SU-DHL-6 (cell line): Measurements from ENCODE around the gene APBB2.

Experiments used
- H2AFZ ChIP-seq: fragments of 200-600 bp; sonication (generic); 2 replicates; pipeline ENCODE4 v1.6.1; 2014; ENCODE audit warnings: low read depth, mild to moderate bottlenecking, moderate library complexity, mixed read lengths, antibody characterized with exemption, low read length; ENCODE audit not compliant: severe bottlenecking
- H3F3A ChIP-seq: fragments of 200-600 bp; shearing (Covaris generic); 2 replicates; pipeline ENCODE4 v1.6.0; 2016; ENCODE audit warnings: antibody characterized with exemption, mild to moderate bottlenecking; ENCODE audit not compliant: insufficient read depth
- H3K27ac ChIP-seq: fragments of 200-600 bp; sonication (generic); 2 replicates; pipeline ENCODE4 v1.5.1; 2016; ENCODE audit warnings: low read depth, mild to moderate bottlenecking, low read length, moderate library complexity, mixed read lengths
- H3K27me3 ChIP-seq: fragments of 200-600 bp; sonication (generic), shearing (Covaris generic); 2 replicates; pipeline ENCODE4 v1.6.0; 2014; ENCODE audit warnings: mild to moderate bottlenecking, low read length
- H3K36me3 ChIP-seq: fragments of 200-600 bp; sonication (generic); 2 replicates; pipeline ENCODE4 v1.6.1; 2014; ENCODE audit warnings: mild to moderate bottlenecking, low read length, mixed read lengths
- H3K4me2 ChIP-seq: fragments of 300-600, 200-600 bp; shearing (Covaris generic), sonication (generic); 2 replicates; pipeline ENCODE4 v1.6.0; 2014; ENCODE audit warnings: low read length, low read depth, mild to moderate bottlenecking; ENCODE audit not compliant: poor library complexity, severe bottlenecking
- H3K4me3 ChIP-seq: fragments of 200-600 bp; sonication (generic); 2 replicates; pipeline ENCODE4 v1.5.1; 2014; ENCODE audit warnings: antibody characterized with exemption, low read length, mild to moderate bottlenecking, mixed read lengths; ENCODE audit not compliant: insufficient read depth, poor library complexity, severe bottlenecking
- H3K79me2 ChIP-seq: fragments of 200-600 bp; sonication (generic); 2 replicates; pipeline ENCODE4 v1.6.1; 2014; ENCODE audit warnings: mild to moderate bottlenecking, low read length, moderate library complexity; ENCODE audit not compliant: insufficient read depth
- H3K9ac ChIP-seq: fragments of 200-600 bp; sonication (generic); 2 replicates; pipeline ENCODE4 v1.7.0; 2014; ENCODE audit warnings: mild to moderate bottlenecking, low read length
- H3K9me2 ChIP-seq: fragments of 200-600 bp; sonication (generic); replicated peaks from 2 replicates; pipeline ENCODE4 v1.6.1; 2014; ENCODE audit warnings: low read length; ENCODE audit not compliant: insufficient read depth
- H3K9me3 ChIP-seq: fragments of 200-600 bp; sonication (generic); 2 replicates; pipeline ENCODE4 v1.6.1; 2014; ENCODE audit warnings: low read length, mixed read lengths; ENCODE audit not compliant: insufficient read depth
- H4K20me1 ChIP-seq: fragments of 200-600 bp; sonication (generic); 2 replicates; pipeline ENCODE4 v1.6.1; 2014; ENCODE audit warnings: low read depth, mild to moderate bottlenecking, antibody characterized with exemption, low read length, moderate library complexity, mixed read lengths
- EZH2phosphoT487 ChIP-seq: fragments of 200-600 bp; sonication (generic), shearing (Covaris generic); conservative IDR thresholded peaks from 2 replicates; pipeline ENCODE4 v1.6.1; 2018; ENCODE audit warnings: mild to moderate bottlenecking, antibody characterized with exemption, low read length, moderate library complexity, mixed read lengths
- TF ChIP-seq, protein P1 (sequence below): fragments of 200-600 bp; sonication (generic); IDR thresholded peaks from one replicate; pipeline ENCODE4 v1.5.1; 2017; ENCODE audit warnings: antibody characterized with exemption, mild to moderate bottlenecking, low read length, moderate library complexity; ENCODE audit not compliant: insufficient read depth, poor library complexity, severe bottlenecking

APBB2 gene

DNA sequence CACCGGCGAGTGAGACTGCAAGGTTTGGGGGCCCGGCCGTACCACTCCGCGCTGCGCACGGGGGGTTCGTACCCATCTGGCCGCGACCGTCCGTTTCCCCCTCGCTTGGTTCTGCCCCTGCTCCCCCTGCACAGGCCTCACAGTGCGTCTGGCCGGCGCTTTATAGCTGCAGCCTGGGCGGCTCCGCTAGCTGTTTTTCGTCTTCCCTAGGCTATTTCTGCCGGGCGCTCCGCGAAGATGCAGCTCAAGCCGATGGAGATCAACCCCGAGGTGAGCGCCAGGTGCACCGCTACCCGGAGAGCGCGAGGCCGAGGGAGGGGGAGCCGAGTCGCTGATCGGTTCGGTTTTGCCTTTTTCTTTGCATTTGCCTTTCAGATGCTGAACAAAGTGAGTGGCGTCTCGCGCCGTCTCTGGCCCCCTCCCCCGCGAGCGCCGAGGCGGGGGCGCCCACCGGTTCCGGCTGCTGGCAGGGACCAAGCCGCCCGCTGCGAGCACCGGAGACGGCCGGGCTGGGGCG lies 42.5 kb upstream of the APBB2 start, which contains the start of gene UCHL1:
Gene UCHL1 (plus strand): TSS at position 189 of the 517 bp plus-strand sequence. CDS start 49 bp downstream, at position 238.
- Histone ChIP-seq H3K9ac (peak within 1 kb of the TSS; percentile 85), H3K4me2 (peak within 1 kb of the TSS; percentile 69), H3K79me2 (peaks cover 17% of the 10 kb centered on the region), H3F3A (no peaks in the 10 kb centered on the region), H3K27me3 (no peaks in the 10 kb centered on the region), H3K36me3 (no peaks in the 10 kb centered on the region), H3K4me3 (peak within 1 kb of the TSS; percentile 74), H3K9me2 (no peaks in the 10 kb centered on the region), H4K20me1 (no peaks in the 10 kb centered on the region; the same call in 1 of the 2 replicates), H2AFZ (peak within 1 kb of the TSS; percentile 81), H3K9me3 (no peaks in the 10 kb centered on the region), H3K27ac (peak within 1 kb of the TSS; percentile 76)
- TF ChIP-seq EZH2phosphoT487, result no peak
- TF ChIP-seq, protein P1, sequence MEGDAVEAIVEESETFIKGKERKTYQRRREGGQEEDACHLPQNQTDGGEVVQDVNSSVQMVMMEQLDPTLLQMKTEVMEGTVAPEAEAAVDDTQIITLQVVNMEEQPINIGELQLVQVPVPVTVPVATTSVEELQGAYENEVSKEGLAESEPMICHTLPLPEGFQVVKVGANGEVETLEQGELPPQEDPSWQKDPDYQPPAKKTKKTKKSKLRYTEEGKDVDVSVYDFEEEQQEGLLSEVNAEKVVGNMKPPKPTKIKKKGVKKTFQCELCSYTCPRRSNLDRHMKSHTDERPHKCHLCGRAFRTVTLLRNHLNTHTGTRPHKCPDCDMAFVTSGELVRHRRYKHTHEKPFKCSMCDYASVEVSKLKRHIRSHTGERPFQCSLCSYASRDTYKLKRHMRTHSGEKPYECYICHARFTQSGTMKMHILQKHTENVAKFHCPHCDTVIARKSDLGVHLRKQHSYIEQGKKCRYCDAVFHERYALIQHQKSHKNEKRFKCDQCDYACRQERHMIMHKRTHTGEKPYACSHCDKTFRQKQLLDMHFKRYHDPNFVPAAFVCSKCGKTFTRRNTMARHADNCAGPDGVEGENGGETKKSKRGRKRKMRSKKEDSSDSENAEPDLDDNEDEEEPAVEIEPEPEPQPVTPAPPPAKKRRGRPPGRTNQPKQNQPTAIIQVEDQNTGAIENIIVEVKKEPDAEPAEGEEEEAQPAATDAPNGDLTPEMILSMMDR, result no peak

DNA sequence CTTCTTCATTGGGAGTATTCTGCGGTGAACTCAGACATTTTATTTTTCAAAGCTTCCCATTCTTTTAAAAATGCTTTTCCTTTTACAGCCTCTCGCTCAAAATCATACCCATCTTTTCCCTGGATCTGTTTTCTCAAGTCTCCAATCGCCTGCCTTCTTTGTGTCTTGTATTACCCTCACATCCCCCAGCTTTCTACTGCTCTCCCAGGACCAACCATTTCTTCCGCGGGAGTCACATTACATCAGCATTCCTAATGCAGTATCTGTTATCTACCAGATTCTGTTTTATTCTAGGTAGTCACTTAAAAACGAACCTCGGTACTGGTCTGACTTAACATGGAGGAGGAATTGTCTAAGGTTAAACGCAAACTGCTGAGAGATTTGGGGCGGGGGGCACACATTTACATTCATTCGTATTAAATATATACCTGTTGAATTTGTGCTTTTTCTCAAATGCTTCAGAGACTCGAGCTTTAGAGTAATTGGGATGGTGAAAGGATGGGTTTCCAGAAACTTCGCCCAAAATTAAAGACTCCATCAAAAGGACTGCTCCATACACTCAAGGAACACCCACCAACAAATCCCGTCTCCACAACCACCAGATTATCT lies 41.9 kb upstream of the APBB2 start:
- H3K9ac ChIP-seq, result peak overlapping the region; percentile 85; the same call in 1 of the 2 replicates
- no peaks in the 10 kb centered on the region for H3K27me3 ChIP-seq
- TF ChIP-seq, protein P1, result no peak
- TF ChIP-seq EZH2phosphoT487, result no peak
- no peaks in the 10 kb centered on the region for H3F3A ChIP-seq
- peaks cover 17% of the 10 kb centered on the region for H3K79me2 ChIP-seq
- H3K36me3 ChIP-seq, result no peaks in the 10 kb centered on the region
- peak overlapping the region; percentile 81 for H2AFZ ChIP-seq
- H3K4me2 ChIP-seq, result peak overlapping the region; percentile 55
- no peak overlapping the region for H3K27ac ChIP-seq
- H3K9me3 ChIP-seq, result no peaks in the 10 kb centered on the region
- H3K4me3 ChIP-seq, result peak overlapping the region; percentile 45
- no peaks in the 10 kb centered on the region for H3K9me2 ChIP-seq
- no peaks in the 10 kb centered on the region; the same call in 1 of the 2 replicates for H4K20me1 ChIP-seq

DNA sequence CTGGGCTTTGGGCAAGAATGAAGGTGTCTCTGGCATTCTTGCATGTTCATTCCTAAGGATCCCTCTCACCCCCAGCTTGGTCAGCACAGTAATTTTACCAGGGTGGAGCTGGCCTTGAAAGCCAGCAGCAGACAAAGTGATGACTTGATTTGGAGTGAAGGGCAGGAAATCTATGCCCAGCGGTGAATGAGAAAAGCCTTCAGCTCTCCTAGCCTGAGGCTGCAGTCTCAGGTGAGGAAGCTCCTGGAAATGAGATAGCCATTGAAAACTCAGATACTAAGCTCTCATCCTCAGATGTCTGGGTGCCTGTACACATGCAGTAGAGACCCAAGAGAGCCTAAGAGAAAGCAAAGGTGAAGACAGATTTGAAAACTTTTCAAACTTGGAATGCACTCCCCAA lies 31.6 kb upstream of the APBB2 start:
- H3K36me3 ChIP-seq, result no peaks in the 10 kb centered on the region
- H3K27me3 ChIP-seq, result no peaks in the 10 kb centered on the region
- no peaks in the 10 kb centered on the region for H3K9me2 ChIP-seq
- H3K79me2 ChIP-seq, result no peaks in the 10 kb centered on the region
- no peaks in the 10 kb centered on the region for H4K20me1 ChIP-seq
- no peak overlapping the region for H2AFZ ChIP-seq
- H3K9ac ChIP-seq, result no peak overlapping the region
- H3K9me3 ChIP-seq, result no peaks in the 10 kb centered on the region
- H3K27ac ChIP-seq, result no peak overlapping the region
- H3K4me3 ChIP-seq, result no peak overlapping the region
- no peak overlapping the region for H3K4me2 ChIP-seq
- TF ChIP-seq EZH2phosphoT487, result no peak
- TF ChIP-seq, protein P1, result no peak
- H3F3A ChIP-seq, result no peaks in the 10 kb centered on the region
